Smooth muscle cell (in vitro differentiated cells): ENCODE data around the gene SRR. TPM values are rescaled to one million over a fixed set of nuclear protein-coding genes. Genes with fewer than 3 reads are reported as not detected.

Experiments used
- DNase-seq: peaks from one replicate; lab custom pipeline; 2025; ENCODE audit not compliant: unreplicated experiment; lab: John Stamatoyannopoulos, UW
- H2AFZ ChIP-seq: fragments of 200-600 bp; sonication (generic); 2 replicates; pipeline ENCODE4 v1.6.0; 2016; ENCODE audit warnings: antibody characterized with exemption, low read depth, mild to moderate bottlenecking
- H3F3A ChIP-seq: fragments of 200-600 bp; sonication (generic); 2 replicates; pipeline ENCODE4 v1.6.0; 2017; ENCODE audit warnings: antibody characterized with exemption, low read depth
- H3K27ac ChIP-seq: fragments of 200-600 bp; sonication (generic); 2 replicates; pipeline ENCODE4 v1.5.1; 2016; ENCODE audit warnings: low read depth, mild to moderate bottlenecking
- H3K27me3 ChIP-seq: fragments of 200-600 bp; sonication (generic); 2 replicates; pipeline ENCODE4 v1.6.1; 2016; ENCODE audit warnings: low read depth, mild to moderate bottlenecking
- H3K36me3 ChIP-seq: fragments of 200-600 bp; sonication (generic); 2 replicates; pipeline ENCODE4 v1.5.1; 2016; ENCODE audit warnings: low read depth
- H3K4me1 ChIP-seq: fragments of 200-600 bp; sonication (generic); 2 replicates; pipeline ENCODE4 v1.5.1; 2016; ENCODE audit warnings: low read depth
- H3K4me2 ChIP-seq: fragments of 200-600 bp; sonication (generic); 2 replicates; pipeline ENCODE4 v1.6.0; 2016; ENCODE audit warnings: mild to moderate bottlenecking
- H3K4me3 ChIP-seq: fragments of 200-600 bp; sonication (generic); 2 replicates; pipeline ENCODE4 v1.5.1; 2016; ENCODE audit warnings: mild to moderate bottlenecking
- H3K79me2 ChIP-seq: fragments of 200-600 bp; sonication (generic); 2 replicates; pipeline ENCODE4 v1.6.0; 2016; ENCODE audit warnings: low read depth, mild to moderate bottlenecking
- H3K9ac ChIP-seq: fragments of 200-600 bp; sonication (generic); 2 replicates; pipeline ENCODE4 v1.6.0; 2016; ENCODE audit warnings: low read depth
- H3K9me3 ChIP-seq: fragments of 200-600 bp; sonication (generic); replicated peaks from 2 replicates; pipeline ENCODE4 v1.5.1; 2016; ENCODE audit warnings: low read depth
- H4K20me1 ChIP-seq: fragments of 200-600 bp; sonication (generic); 2 replicates; pipeline ENCODE4 v1.6.0; 2016; ENCODE audit warnings: low read depth
- WGBS: methylation state at CpG from one replicate; pipeline ENCODE4 v1.1.7; 2016; ENCODE audit warnings: low lambda C conversion rate; 5-methylcytosine and 5-hydroxymethylcytosine counted together
- polyA plus RNA-seq: library from polyadenylated mRNA; unstranded; fragments of >200 nt; fragmentation: Nextera tagmentation; extraction: Ambion mirVana; gene quantifications from 2 replicates; pipeline ENCODE4 v1.2.1, GENCODE V29; 2016
- total RNA-seq: library from RNA; depleted of rRNA; stranded (reverse); fragments of >200 nt; gene quantifications from 2 replicates; pipeline ENCODE4 v1.2.3, GENCODE V29; 2014
- TF ChIP-seq, protein P1 (sequence below): fragments of 200-600 bp; sonication (generic); IDR thresholded peaks from 2 replicates; pipeline ENCODE4 v1.5.1; 2017; ENCODE audit warnings: borderline replicate concordance, mild to moderate bottlenecking, antibody characterized with exemption; ENCODE audit not compliant: insufficient read depth, poor library complexity, severe bottlenecking

SRR gene
- total and polyA plus RNA-seq, 2 experiments from 2014 or later: 11.3 to 35.2 TPM

DNA sequence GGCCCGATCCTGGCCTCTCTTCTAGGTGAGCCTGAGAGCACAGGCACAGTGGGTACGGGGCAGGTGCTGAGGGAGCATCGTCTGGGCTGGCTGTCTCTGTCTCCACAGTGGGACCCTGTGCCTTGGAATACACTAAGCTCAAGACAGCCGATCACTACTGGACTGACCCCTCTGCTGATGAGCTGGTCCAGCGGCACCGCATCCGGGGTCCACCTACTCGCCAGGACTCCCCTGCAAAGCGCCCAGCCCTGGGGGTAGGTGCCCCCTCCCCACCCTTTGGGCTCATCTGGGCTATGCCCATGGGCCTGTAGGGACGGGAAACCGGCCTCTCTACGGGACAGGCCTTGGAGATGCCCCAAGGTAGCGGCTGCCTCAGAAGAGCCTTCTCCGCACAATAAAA, 59.1 kb downstream of the SRR start:
- Histone ChIP-seq H3K27me3 (no peaks in the 10 kb centered on the region), H3K4me3 (no peak overlapping the region)
- WGBS: 97% methylated on average over 14 of the region's 14 CpGs

DNA sequence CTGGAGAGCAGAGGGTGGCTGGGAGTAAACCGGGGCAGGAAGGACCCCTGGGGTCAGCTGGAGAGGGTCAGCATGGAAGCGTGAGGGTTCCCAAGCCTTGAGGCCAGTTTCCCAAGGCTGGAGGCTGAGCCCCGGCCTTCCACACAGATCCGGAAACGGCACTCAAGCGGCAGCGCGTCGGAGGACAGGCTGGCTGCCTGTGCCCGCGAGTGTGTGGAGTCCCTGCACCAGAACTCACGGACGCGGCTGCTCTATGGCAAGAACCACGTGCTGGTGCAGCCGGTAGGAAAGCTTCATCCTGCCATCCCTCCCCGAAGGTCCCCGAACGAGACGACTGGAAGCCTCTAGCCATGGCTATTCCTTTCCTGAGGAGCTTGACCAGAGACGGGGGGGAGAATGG, 59.6 kb downstream of the SRR start:
- no peak overlapping the region for H3K4me2 ChIP-seq
- H3K9me3 ChIP-seq: no peaks in the 10 kb centered on the region
- DNase-seq: no peak
- TF ChIP-seq, protein P1, sequence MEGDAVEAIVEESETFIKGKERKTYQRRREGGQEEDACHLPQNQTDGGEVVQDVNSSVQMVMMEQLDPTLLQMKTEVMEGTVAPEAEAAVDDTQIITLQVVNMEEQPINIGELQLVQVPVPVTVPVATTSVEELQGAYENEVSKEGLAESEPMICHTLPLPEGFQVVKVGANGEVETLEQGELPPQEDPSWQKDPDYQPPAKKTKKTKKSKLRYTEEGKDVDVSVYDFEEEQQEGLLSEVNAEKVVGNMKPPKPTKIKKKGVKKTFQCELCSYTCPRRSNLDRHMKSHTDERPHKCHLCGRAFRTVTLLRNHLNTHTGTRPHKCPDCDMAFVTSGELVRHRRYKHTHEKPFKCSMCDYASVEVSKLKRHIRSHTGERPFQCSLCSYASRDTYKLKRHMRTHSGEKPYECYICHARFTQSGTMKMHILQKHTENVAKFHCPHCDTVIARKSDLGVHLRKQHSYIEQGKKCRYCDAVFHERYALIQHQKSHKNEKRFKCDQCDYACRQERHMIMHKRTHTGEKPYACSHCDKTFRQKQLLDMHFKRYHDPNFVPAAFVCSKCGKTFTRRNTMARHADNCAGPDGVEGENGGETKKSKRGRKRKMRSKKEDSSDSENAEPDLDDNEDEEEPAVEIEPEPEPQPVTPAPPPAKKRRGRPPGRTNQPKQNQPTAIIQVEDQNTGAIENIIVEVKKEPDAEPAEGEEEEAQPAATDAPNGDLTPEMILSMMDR: no peak
- no peaks in the 10 kb centered on the region for H4K20me1 ChIP-seq
- H3K27ac ChIP-seq: no peak overlapping the region
- 94% methylated on average over 21 of the region's 21 CpGs for WGBS
- H2AFZ ChIP-seq: no peak overlapping the region
- H3F3A ChIP-seq: no peaks in the 10 kb centered on the region
- no peaks in the 10 kb centered on the region for H3K79me2 ChIP-seq
- no peaks in the 10 kb centered on the region for H3K4me1 ChIP-seq
- no peaks in the 10 kb centered on the region for H3K36me3 ChIP-seq
- no peak overlapping the region for H3K9ac ChIP-seq
- no peaks in the 10 kb centered on the region for H3K27me3 ChIP-seq
- H3K4me3 ChIP-seq: no peak overlapping the region

More for the DNA sequence above, 59.1 kb downstream of the SRR start:
- H2AFZ ChIP-seq: no peak overlapping the region
- no peaks in the 10 kb centered on the region for H3K79me2 ChIP-seq
- H4K20me1 ChIP-seq: peaks cover under 1% of the 10 kb centered on the region
- TF ChIP-seq, protein P1: no peak
- no peaks in the 10 kb centered on the region for H3K9me3 ChIP-seq
- no peak overlapping the region for H3K4me2 ChIP-seq
- no peaks in the 10 kb centered on the region for H3K36me3 ChIP-seq
- no peak overlapping the region for H3K9ac ChIP-seq
- no peak overlapping the region for H3K27ac ChIP-seq
- no peak for DNase-seq
- H3F3A ChIP-seq: no peaks in the 10 kb centered on the region
- no peaks in the 10 kb centered on the region for H3K4me1 ChIP-seq

DNA sequence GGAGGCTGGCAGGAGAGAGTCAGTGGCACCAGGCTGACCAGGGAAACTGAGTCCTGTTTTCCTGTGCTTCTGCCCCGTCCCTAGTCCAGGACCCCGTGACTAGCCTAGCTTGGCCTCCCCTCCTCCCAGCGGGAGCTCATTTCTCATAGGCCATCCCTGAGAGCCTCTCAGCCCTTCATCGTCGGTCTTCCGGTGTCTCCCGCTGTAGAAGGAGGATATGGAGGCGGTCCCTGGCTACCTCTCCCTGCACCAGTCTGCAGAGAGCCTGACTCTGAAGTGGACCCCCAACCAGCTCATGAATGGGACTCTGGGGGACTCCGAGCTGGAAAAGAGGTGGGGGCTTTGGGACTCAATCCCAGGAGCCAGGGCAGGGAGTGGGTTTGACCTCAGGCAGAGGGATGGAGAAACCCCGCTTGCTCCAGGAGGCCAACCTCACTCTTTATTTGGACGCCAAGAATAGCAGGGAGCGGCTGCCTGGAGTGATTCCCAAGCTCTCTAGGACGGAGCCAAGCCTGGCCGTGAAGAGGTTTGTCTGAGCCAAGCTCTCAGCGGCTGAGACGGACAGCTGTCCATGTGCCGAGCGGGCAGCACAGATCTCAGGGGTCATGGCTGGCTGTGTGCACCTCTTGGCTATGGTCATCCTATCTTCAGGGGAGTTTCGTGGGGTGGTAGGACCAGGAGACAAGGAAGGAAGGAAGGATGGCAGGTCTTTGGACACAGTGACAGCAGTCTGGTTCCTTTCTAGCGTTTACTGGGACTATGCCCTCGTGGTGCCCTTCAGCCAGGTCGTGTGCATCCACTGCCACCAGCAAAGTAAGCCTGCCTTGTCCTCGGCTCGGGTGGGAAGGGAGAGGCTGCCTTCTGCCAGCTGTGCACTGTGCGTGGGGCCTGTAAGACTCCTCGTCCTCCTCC, 60.4 kb downstream of the SRR start:
- no peak overlapping the region for H3K9ac ChIP-seq
- WGBS: 97% methylated on average over 26 of the region's 26 CpGs
- no peaks in the 10 kb centered on the region for H3K79me2 ChIP-seq
- H3K27me3 ChIP-seq: no peaks in the 10 kb centered on the region
- TF ChIP-seq, protein P1: no peak
- no peaks in the 10 kb centered on the region for H3F3A ChIP-seq
- no peak overlapping the region for H3K27ac ChIP-seq
- H3K4me2 ChIP-seq: no peak overlapping the region
- no peak overlapping the region for H3K4me3 ChIP-seq
- H3K36me3 ChIP-seq: no peaks in the 10 kb centered on the region
- H3K9me3 ChIP-seq: no peaks in the 10 kb centered on the region
- H3K4me1 ChIP-seq: no peaks in the 10 kb centered on the region
- no peak overlapping the region for H2AFZ ChIP-seq
- no peak for DNase-seq
- no peaks in the 10 kb centered on the region for H4K20me1 ChIP-seq

DNA sequence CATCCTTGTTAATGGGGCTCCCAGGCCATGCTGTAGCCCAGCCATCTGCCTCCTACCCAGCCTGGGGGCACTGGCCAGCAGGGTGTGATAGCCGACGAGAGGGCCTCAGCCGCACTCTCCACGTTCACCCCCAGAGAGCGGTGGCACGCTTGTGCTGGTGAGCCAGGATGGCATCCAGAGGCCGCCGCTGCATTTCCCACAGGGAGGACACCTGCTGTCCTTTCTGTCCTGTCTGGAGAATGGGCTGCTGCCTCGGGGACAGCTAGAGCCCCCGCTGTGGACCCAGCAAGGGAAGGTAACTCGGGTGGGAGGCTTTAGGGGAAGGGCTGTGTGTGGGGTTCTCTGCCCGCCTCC, 61.0 kb downstream of the SRR start:
- Histone ChIP-seq H3K36me3 (no peaks in the 10 kb centered on the region), H3K9me3 (no peaks in the 10 kb centered on the region), H3K9ac (no peak overlapping the region), H3F3A (no peaks in the 10 kb centered on the region), H3K4me2 (no peak overlapping the region), H3K27me3 (no peaks in the 10 kb centered on the region), H4K20me1 (no peaks in the 10 kb centered on the region), H3K79me2 (no peaks in the 10 kb centered on the region), H3K4me3 (no peak overlapping the region), H3K4me1 (no peaks in the 10 kb centered on the region), H2AFZ (no peak overlapping the region), H3K27ac (no peak overlapping the region)
- WGBS: 97% methylated on average over 12 of the region's 12 CpGs
- no peak for DNase-seq
- TF ChIP-seq, protein P1: no peak
